ENCODE measurements around the gene SLFN12L.
"Not testable (repeated sequence)": the region's sequence is repeated elsewhere in the genome, so short reads cannot be mapped to it uniquely, and the experiment has no call there.

The SLFN12L gene

DNA sequence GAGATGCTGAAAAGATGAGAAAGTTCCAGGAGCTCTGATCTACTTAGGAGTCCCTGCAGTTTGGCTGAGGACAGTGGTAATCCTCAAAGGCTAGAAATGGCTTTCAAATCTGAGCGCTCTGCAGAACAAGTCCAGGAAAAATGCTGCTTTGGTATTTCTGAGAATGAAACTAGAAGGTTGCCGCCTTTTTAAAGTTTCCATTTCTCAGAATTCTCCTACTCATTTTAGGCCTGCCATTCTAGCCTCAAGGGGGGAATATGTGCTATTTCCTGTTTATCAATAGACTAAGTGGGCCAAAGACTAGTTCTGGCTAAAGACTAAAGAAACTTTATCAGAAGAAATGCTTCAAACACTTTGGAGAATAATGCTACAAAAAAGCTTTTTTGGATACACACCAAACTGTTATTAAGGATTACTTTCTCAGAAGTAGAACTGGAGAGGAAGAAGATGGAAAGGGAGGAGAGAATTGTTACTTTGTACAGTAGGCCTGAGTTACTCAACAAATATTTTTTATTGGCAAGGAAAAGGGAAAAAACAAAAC lies at the start of gene SLFN12L:
Gene SLFN12L, minus strand, starts transcription at position 78 of the 541 bp plus-strand sequence. CDS start 15,314 bp downstream, outside the sequence.
- no peak for DNase-seq (ENCODE audit: low spot score)

- no peak for DNase-seq (ENCODE audit: low spot score)
Measured at GRCh38 chr17:35586569-35587073, 49.1 kb upstream of the SLFN12L start.

DNA sequence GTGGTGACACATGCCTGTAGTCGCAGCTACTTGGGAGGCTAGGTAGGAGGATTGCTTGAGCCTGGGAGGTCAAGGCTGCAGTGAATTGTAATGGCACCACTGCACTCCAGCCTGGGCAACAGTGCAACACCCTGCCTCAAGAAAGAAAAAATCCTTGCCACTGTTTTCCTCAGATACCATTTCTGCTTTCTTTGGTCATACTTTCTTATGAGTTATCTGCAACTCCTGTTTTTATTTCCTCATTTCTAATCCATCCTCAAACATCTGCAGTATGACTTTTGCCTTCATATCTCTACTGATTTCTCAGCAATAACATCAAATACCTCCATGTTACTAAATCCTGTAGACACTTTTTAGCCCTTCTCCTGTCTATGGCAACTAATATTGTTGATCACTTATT lies 46.6 kb upstream of the SLFN12L start:
- no peak for DNase-seq (ENCODE audit: low spot score)

DNA sequence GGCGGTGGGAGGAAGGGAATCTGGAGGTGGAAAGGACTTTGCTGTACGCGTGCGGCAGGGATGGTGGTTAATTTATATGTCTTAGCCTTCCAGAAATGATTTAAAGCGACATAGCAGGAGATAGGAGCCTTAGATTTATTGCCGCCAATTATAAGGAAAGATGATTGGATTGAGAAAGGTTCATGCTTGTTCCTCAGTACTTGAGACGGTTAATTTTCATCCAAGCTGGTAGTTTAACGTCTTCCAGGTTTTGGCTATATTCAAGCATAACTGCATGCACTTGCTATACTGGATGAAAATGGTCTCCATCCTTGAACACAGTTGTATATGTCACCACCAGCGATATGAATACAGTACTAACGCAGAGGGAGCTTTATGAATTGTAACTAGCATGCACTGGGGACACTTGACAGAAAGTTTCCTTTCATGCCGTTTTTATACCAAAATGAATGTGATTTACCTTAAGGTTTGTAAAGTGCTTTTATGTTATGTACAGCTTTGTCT lies 41.5 kb upstream of the SLFN12L start:
- DNase-seq (ENCODE audit: low spot score) = no peak

DNA sequence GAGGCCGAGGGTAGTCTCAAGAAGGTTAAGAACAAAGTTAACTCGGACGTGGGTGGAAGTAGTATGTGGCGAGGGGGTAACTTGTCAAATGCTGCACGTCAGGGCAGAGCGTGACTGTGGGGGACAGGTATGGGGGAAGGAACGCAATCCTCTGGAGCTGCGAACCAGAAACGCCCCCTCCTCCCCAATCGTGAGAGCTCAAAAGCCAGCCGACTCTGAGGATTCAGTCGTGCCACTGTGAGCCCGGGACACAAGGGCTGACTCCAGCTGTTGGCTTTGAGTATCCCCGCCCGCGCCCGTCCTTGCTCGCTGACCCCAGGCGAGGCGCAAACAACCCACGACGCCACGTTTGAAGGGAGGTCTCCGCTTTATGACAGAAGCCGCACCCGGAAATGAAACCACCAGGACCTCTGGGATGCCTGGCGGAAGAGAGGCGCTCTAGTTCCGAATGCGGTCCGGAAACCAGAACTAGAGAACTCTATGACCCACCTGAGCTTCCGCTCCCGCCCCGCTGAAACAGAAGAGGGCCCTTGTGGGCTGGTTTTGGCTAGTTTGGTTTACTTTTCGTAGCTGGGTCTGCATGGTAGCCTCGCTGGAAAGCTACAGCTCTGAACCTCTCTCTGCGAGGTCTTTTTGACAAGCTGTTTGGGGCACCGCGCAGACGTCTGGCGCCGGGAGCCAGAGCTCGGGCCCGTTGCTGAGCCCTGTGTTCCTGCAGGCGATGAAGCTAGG lies 40.9 kb upstream of the SLFN12L start, which contains the start of gene PEX12:
Gene PEX12, minus strand, starts transcription at position 375 of the 732 bp plus-strand sequence. CDS start 550 bp downstream, outside the sequence.
- peak; percentile 75 for DNase-seq (ENCODE audit: low spot score)

DNA sequence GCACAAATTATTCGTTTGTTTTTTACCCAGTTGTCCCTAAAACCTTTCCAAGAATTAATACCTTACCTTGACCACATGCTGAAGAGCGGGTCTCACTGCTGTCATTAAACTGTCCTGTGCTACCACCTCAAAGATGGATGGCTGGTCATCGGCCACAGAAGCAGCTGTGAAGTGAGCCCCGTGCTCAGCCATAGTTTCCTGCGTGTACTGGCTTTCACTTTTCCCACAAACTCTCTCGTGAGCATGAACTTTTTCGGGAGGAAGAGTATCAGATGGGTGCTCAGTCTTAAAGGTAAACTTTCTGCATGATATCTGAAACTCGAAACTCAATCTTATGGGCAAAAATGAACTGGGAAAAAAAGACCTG lies 40.3 kb upstream of the SLFN12L start:
- DNase-seq (ENCODE audit: low spot score) = no peak

DNA sequence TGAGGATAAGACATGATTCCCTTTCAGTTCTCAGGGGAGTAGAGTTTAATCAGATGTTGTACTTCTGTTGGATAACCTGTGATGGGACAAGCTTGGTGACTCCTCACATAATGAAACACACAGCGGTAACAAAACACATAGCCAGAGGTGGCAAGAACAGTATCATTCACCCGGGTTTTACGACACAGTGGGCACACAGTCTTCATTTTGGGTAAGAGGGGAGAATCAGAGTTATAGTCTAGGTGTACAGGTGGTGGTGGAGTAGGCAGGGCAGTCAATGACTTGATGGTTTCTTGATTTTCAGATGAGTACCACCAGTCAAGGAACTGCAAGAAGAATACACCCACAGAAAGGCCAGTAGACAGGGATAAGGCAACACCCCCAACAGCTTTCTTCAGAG lies 38.3 kb upstream of the SLFN12L start:
- no peak for DNase-seq (ENCODE audit: low spot score)

DNA sequence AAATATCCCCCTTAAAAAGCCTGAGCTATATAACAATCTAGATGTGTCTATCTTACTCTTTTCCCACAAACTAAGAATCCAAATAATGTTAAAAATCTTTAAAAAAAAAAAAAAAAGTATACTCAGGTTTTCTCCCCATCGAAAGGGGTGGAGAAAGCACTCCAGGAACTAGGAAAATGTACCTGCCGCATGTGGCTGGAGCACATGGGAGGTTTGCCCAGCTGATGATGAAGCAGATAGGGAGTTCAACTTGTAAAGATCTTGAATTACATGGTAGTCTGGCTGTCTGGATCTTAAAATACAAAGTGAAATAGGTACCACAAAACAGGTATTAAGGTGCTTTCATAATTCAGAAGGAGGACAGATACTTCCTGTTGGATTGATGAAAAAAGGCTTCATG lies 31.9 kb upstream of the SLFN12L start:
- no peak for DNase-seq (ENCODE audit: low spot score)

DNA sequence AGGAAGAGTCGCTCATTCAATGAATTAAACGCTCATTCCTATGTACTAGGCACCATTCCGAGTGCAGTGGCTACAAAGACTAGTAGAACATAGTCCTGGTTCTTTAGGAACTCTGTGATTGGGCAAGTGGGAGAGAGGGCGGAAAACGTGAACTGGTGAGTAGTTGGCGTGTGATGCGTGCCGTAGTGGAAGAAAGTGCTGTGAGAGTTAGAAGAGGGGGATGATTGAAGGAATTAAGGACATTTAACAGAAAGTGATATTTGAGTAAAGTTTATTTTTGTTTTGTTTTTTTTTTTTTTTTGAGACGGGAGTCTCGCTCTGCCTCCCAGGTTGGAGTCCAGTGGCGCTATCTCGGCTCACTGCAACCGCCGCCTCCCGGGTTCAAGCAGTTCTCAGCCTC lies 31.1 kb upstream of the SLFN12L start:
- peak; percentile 55 for DNase-seq (ENCODE audit: low spot score)

DNA sequence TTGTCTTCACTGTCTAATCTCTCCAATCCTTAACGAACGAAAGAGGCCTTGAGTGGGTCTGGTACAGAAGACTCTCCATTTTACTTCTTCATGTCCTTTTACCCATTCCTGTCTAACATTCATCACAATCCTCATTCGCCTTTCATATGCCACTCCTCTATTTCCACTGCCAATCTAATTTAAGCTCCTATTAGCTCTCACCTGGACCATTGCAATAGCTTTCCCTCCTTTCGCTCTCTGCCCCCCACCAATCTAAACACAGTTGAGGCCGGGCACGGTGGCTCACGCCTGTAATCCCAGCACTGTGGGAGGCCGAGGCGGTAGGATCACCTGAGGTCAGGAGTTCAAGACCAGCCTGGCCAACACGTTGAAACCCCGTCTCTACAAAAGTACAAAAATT lies 29.5 kb upstream of the SLFN12L start:
- DNase-seq (ENCODE audit: low spot score) = no peak

- DNase-seq (ENCODE audit: low spot score) = not testable (repeated sequence)
Measured at GRCh38 chr17:35563181-35563580, 25.7 kb upstream of the SLFN12L start.

GRCh38 chr17:35560703-35561102 lies 23.2 kb upstream of the SLFN12L start, which contains the start of gene SLFN14:
Gene SLFN14 (minus strand): TSS chr17:35560819. CDS start chr17:35558062, 2,757 bp downstream.
- no peak for DNase-seq (ENCODE audit: low spot score)

- no peak for DNase-seq (ENCODE audit: low spot score)
Measured at GRCh38 chr17:35559495-35560210, 22.2 kb upstream of the SLFN12L start.

- DNase-seq (ENCODE audit: low spot score) = no peak
Measured at GRCh38 chr17:35557353-35557752, 19.9 kb upstream of the SLFN12L start.

DNA sequence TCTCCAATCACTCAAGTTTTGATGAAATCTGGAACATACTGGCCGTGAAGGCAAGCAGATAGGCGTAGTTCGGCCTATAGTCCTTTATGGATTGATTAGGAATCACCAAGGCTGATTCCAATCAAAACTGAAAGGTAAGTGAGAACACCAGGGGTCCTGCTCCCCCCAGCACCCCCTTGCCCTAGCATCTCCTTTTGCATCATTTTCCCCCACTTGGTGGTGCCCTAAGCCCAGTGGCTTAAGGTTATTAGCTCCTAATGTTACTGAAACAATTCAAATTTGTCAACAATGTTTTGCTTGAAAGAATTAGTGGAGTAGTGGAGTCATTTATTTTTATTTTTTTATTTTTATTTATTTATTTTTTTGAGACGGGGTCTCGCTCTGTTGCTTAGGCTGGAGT lies 18.2 kb upstream of the SLFN12L start:
- no peak for DNase-seq (ENCODE audit: low spot score)

DNA sequence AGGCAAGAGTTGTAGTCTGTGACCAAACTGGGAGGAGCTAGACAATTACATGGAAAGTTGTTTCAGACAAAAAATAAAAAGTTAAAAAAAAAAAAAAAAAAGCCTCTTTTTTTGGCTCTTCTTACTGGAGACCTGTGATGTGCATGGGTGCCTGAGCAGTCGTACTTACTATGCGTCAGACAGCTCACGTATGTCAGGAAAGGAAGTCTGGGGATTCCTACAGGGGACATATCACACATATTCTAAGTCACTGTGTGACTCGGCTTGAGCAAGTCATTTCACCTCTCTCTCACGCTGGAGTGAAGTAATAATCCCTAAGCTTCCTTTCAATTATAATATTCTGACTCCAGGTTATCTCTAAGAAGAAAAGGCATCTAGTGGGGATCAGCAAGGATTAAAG lies 17.2 kb upstream of the SLFN12L start:
- no peak for DNase-seq (ENCODE audit: low spot score)

DNA sequence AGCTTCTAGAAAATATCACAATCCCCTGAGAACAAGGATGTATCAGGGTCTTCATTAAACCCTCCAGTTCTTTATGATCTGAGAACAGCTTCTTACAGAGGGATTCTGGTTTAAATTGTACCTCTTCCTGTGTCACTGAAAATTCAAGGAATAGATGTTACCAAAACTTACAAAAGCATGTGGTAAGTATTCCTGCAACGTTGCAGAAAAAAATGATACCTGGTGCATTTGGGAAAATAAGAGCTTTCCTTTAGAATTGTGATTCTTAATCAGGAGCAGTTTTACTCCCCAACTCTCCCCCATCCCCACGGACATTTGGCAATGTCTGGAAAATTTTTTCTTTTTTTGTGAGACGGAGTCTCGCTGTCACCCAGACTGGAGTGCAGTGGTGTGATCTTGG lies 15.8 kb upstream of the SLFN12L start:
- no peak for DNase-seq (ENCODE audit: low spot score)

GRCh38 chr17:35548978-35549377 lies 11.5 kb upstream of the SLFN12L start:
- DNase-seq (ENCODE audit: low spot score) = no peak

- DNase-seq (ENCODE audit: low spot score) = no peak
Measured at GRCh38 chr17:35548208-35548810, 10.8 kb upstream of the SLFN12L start.

DNA sequence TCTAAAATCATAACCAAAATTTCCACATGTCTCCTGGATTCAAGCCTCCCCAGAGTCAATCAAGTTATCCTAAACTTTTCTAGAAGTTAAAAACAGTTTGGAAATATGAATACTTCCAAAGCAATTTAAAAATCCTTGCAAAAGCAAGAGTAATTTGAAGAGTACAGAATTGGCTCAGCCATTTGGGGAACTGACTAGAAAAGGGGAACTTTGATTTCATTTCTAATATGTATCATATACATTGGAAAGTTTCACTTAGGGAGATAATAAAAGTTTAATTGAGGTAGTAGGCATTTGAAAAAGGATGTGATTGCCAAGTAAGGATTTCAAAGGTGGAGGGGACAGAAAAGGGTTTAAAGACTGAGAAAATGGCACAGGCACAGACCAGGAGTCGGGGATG lies 9.0 kb upstream of the SLFN12L start:
- DNase-seq (ENCODE audit: low spot score) = no peak

GRCh38 chr17:35545150-35545549 lies 7.7 kb upstream of the SLFN12L start:
- DNase-seq (ENCODE audit: low spot score) = no peak

- no peak for DNase-seq (ENCODE audit: low spot score)
Measured at GRCh38 chr17:35543856-35544255, 6.4 kb upstream of the SLFN12L start.
